Adipose tissue (tissue), 3 donors: Measurements from ENCODE around the gene VPREB1. TPM values are rescaled to one million over a fixed set of nuclear protein-coding genes. Genes with fewer than 3 reads are reported as not detected.
"Not testable (repeated sequence)": the region's sequence is repeated elsewhere in the genome, so short reads cannot be mapped to it uniquely, and the experiment has no call there.

Experiments
- H3K27ac ChIP-seq: one replicate; pipeline ENCODE4 v1.5.1; 2013; ENCODE audit warnings: low read depth, low read length
- WGBS, 3 donors: extraction: QIAGEN DNeasy Blood & Tissue Kit; methylation state at CpG; one replicate each; pipeline ENCODE4 v1.1.7; 2013; 5-methylcytosine and 5-hydroxymethylcytosine counted together
- polyA plus RNA-seq, 3 donors: library from polyadenylated mRNA; stranded (reverse); fragments of 200-250 nt; gene quantifications; one replicate each; pipeline ENCODE4 v1.2.3, GENCODE V29; 2013
- donor health status: healthy with polysubstance abuse.
- donor health status: Bipolar disorder and iron deficiency.
- donor health status: healthy.

VPREB1 gene
- polyA plus RNA-seq, 3 donors: 0.09 TPM; not detected in 2

- 60 to 82% (median 70%) methylated on average over 13 of the region's 13 CpGs for WGBS, 3 donors
- H3K27ac ChIP-seq: no peak overlapping the region
Measured at GRCh38 chr22:22210889-22211833, 33.4 kb upstream of the VPREB1 start.

GRCh38 chr22:22213231-22213630 lies 31.4 kb upstream of the VPREB1 start:
- H3K27ac ChIP-seq: no peak overlapping the region
- WGBS, 3 donors: 36 to 40% (median 38%) methylated on average over 5 of the region's 5 CpGs

GRCh38 chr22:22214819-22215329 lies 29.7 kb upstream of the VPREB1 start:
- WGBS, 3 donors: 68 to 79% (median 68%) methylated on average over 5 of the region's 5 CpGs
- no peak overlapping the region for H3K27ac ChIP-seq

- 60 to 86% (median 84%) methylated on average over 5 of the region's 5 CpGs for WGBS, 3 donors
- H3K27ac ChIP-seq: no peak overlapping the region
Measured at GRCh38 chr22:22215659-22216449, 28.7 kb upstream of the VPREB1 start.

- H3K27ac ChIP-seq: no peak overlapping the region
- WGBS, 3 donors: 83 to 96% (median 84%) methylated on average over 4 of the region's 4 CpGs
Measured at GRCh38 chr22:22216450-22216959, 28.1 kb upstream of the VPREB1 start.

GRCh38 chr22:22218302-22218701 lies 26.3 kb upstream of the VPREB1 start:
- 18 to 19% (median 18%) methylated on average over 4 of the region's 4 CpGs for WGBS, 3 donors
- no peak overlapping the region for H3K27ac ChIP-seq

GRCh38 chr22:22219140-22219996 lies 25.2 kb upstream of the VPREB1 start:
- H3K27ac ChIP-seq: no peak overlapping the region
- WGBS, 3 donors: 30 to 60% (median 59%) methylated on average over 6 of the region's 6 CpGs

GRCh38 chr22:22221043-22221442 lies 23.5 kb upstream of the VPREB1 start:
- no CpG with 5 or more reads among the region's 7 CpGs for WGBS, 3 donors
- H3K27ac ChIP-seq: not testable (repeated sequence)

- no peak overlapping the region for H3K27ac ChIP-seq
- WGBS, 3 donors: 79 to 86% (median 84%) methylated on average over 6 of the region's 6 CpGs
Measured at GRCh38 chr22:22226448-22227187, 18.0 kb upstream of the VPREB1 start.

- H3K27ac ChIP-seq: no peak overlapping the region
- 78 to 90% (median 83%) methylated on average over 6 of the region's 6 CpGs for WGBS, 3 donors
Measured at GRCh38 chr22:22228421-22228820, 16.2 kb upstream of the VPREB1 start.

- WGBS, 3 donors: 73 to 84% (median 77%) methylated on average over 8 of the region's 8 CpGs
Measured at GRCh38 chr22:22228921-22229320, 15.7 kb upstream of the VPREB1 start.

GRCh38 chr22:22229683-22230420 lies 14.7 kb upstream of the VPREB1 start:
- H3K27ac ChIP-seq: no peak overlapping the region
- WGBS, 3 donors: 54 to 80% (median 64%) methylated on average over 6 of the region's 6 CpGs

More at GRCh38 chr22:22228921-22229320, 15.7 kb upstream of the VPREB1 start:
- no peak overlapping the region for H3K27ac ChIP-seq

- no peak overlapping the region for H3K27ac ChIP-seq
- WGBS, 3 donors: 61 to 78% (median 73%) methylated on average over 9 of the region's 9 CpGs
Measured at GRCh38 chr22:22230438-22230837, 14.1 kb upstream of the VPREB1 start.

- H3K27ac ChIP-seq: no peak overlapping the region
- 76 to 87% (median 82%) methylated on average over 5 of the region's 5 CpGs for WGBS, 3 donors
Measured at GRCh38 chr22:22233081-22233480, 11.5 kb upstream of the VPREB1 start.

GRCh38 chr22:22235558-22235957 lies 9.0 kb upstream of the VPREB1 start:
- 10 to 25% (median 23%) methylated on average over 2 of the region's 2 CpGs for WGBS, 3 donors
- H3K27ac ChIP-seq: no peak overlapping the region

- 87 to 91% (median 87%) methylated on average over 4 of the region's 4 CpGs for WGBS, 3 donors
Measured at GRCh38 chr22:22237521-22237920, 7.1 kb upstream of the VPREB1 start.

More at GRCh38 chr22:22237521-22237920, 7.1 kb upstream of the VPREB1 start:
- H3K27ac ChIP-seq: no peak overlapping the region
